ENCODE results near the gene GPR150.

- TF ChIP-seq CTCF (IDR thresholded peaks at IDR 0.05 in 2 of 3, conservative IDR thresholded peaks at IDR 0.05 in 1 of 3; ENCODE audit: control insufficient read depth in 2 of 3, extremely low read depth in 1 of 3, insufficient read depth in 1 of 3, low read depth in 3 of 3, low read length in 3 of 3) (no peak), E2F4 (IDR thresholded peaks at IDR 0.05; ENCODE audit: low read depth, low read length) (no peak), SP1 (IDR thresholded peaks at IDR 0.05; ENCODE audit: low read depth, low read length) (no peak), REST (IDR thresholded peaks at IDR 0.05; ENCODE audit: low read depth, low read length) (no peak), MXI1 (IDR thresholded peaks at IDR 0.05; ENCODE audit: low read depth, low read length) (no peak), ESRRA (IDR thresholded peaks at IDR 0.05; ENCODE audit: low read length) (no peak), RFX5 (IDR thresholded peaks at IDR 0.05; ENCODE audit: low read depth, low read length) (no peak), MLLT1 (IDR thresholded peaks at IDR 0.05) (no peak)
Observed at GRCh38 chr5:95628933-95629332, 9.0 kb downstream of the GPR150 start.

Measured in GM12878 (cell line).